GM21737 (cell line): ENCODE data around the gene INF2.
"Not testable (repeated sequence)": the region's sequence is repeated elsewhere in the genome, so short reads cannot be mapped to it uniquely, and the experiment has no call there.

Experiments used
- ATAC-seq: cut with Tn5 transposase; IDR thresholded peaks from one replicate; pipeline ENCODE4 v1.9.1; 2021; ENCODE audit warnings: mild to moderate bottlenecking, moderate library complexity; ENCODE audit not compliant: unreplicated experiment

Gene INF2

GRCh38 chr14:104747876-104748275 lies 58.5 kb downstream of the INF2 start:
- no peak for ATAC-seq

DNA sequence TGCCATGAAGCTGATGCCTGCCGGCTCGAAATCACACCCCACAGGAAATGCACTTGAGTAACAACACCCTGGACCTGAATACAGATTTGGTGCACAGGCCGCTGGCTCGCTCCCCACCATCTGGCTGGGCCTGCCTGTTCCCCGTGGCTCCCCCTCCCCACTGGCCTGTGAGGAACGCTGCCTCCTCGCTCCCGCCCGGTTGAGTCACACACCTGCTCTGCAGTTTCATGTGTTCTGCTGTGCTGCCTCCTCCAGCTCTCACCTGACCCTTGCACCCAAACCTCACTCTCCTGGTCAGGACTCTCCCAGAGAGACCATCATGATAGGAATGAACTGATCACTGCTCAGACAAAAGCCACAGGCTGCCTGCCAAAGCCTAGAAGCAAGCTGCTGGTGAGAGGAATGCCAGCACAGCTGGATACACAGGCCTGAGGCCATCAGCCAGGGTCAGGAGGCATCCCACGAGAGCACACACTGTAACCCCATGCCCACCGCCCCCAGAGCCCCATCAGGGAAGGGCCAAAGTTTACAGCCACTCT lies 59.8 kb downstream of the INF2 start:
- ATAC-seq: no peak

GRCh38 chr14:104750056-104750752 lies 60.8 kb downstream of the INF2 start:
- no peak for ATAC-seq

GRCh38 chr14:104750753-104751057 lies 61.3 kb downstream of the INF2 start:
- ATAC-seq: not testable (repeated sequence)

DNA sequence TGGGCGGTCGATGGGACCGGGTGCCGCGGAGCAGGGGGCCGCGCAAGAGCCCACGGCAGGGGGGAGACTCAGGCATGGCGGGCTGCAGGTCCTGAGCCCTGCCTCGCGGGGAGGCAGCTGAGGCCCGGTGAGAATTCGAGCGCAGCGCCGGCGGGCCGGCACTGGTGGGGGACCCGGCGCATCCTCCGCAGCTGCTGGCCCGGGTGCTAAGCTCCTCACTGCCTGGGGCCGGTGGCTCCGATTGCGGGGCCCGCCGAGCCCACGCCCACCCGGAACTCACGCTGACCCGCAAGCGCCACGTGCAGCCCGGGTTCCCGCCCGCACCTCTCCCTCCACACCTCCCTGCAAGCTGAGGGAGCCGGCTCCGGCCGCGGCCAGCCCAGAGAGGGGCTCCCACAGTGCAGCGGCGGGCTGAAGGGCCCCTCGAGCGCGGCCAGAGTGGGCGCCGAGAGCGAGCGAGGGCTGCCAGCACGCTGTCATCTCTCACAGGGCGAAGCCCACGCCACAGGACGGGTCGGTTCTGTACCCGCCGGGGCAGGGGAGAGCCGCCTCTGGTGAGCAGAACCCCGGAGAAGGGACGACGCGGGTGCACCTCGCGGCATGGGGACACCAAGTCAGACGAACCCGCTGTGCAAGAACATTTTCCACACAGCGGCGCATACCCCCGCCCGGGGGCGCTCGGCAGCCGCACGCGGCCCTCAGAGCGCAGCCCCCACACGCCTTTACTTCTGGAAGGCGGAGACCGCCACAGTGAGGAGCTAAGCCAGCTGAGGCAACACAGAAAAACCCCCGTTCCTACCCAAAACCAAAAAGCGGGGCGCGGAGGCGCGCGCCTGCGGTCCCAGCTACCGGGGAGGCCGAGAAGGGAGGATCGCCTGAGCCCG lies 62.4 kb downstream of the INF2 start:
- ATAC-seq: no peak

- ATAC-seq: no peak
These were observed 63.0 kb downstream of the INF2 start for GRCh38 chr14:104752423-104752734.

GRCh38 chr14:104752735-104753527 lies 63.5 kb downstream of the INF2 start, which contains the start of gene SIVA1:
SIVA1 (plus strand) TSS chr14:104753147; CDS start chr14:104753202, 55 bp downstream.
- peak; percentile 87 for ATAC-seq

DNA sequence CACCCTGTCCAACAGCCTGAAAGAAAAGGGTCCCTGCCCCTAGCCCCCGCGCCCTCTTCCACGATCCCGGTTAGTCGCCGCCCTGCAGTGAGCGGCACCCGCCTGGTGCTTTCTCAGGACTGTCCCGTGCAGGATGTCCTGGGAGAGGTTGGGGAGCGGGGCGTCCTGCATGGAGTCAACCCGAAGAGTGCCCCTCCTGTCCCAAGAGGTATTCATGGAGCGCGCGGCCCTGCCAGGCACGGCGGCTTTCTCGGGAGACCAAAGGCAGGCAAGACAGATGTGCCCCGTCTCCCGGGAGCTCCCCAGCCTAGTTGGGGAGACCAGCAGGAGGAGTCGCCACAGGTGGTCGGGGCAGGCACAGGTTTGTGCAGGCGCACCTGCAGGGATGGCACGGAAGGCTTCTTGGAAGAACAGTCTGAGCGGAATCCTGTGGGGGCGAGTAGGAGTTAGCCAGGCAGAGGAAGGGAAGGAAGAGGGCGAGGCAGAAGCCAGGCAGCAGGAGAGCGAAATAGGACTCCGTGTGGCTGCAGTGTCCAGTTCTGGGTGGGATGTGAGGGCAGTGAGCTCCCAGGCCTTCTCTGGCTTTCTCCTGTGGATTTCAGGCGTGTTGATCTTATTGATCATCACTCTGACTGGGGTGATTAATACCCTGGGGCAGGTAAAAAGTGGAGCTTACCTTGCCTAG lies 64.3 kb downstream of the INF2 start:
- no peak for ATAC-seq

- no peak for ATAC-seq
These were observed 64.9 kb downstream of the INF2 start for GRCh38 chr14:104754213-104754851.

DNA sequence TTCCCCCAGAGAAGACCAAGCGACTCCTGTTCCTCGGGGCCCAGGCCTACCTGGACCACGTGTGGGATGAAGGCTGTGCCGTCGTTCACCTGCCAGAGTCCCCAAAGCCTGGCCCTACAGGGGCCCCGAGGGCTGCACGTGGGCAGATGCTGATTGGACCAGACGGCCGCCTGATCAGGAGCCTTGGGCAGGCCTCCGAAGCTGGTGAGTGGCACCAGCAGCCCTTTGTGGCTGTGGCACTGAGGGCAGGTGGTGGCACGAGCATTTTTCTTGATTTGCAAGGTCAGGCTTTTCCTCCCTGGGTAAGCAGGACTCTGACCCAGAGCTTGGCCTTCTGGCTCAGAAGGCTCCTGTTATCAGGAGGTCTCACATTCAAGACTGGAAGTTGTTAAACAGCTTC lies 66.2 kb downstream of the INF2 start:
- ATAC-seq: no peak

DNA sequence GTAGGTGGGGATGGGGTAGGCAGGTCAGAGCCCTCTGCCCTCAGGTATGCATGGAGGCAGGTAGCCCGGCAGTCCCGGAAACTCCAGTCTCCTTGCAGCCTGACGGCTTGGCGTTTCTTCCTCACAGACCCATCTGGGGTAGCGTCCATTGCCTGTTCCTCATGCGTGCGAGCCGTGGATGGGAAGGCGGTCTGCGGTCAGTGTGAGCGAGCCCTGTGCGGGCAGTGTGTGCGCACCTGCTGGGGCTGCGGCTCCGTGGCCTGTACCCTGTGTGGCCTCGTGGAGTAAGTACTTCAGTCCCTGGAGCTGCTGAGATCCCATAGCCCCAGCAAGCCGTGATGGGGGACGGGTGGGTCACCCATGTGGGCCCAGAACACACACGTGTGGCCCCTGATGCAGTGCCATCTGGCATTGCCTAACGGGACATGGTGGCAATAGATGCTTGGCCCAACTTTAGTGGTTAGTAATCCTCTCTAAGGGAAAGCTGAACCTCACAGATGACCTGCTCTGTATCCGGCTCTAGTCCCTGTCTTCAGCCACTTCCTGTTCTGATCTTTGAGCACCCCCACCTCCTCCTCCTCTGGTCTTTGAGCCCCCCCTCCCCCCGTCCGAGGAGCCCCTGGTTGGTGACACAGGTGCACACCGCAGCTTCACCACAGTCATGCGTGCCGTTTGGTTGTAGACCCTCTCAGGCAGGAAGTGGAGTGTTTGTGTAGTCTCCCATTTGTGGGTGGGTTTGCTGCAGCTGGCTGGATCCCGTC lies 67.2 kb downstream of the INF2 start:
- no peak for ATAC-seq

DNA sequence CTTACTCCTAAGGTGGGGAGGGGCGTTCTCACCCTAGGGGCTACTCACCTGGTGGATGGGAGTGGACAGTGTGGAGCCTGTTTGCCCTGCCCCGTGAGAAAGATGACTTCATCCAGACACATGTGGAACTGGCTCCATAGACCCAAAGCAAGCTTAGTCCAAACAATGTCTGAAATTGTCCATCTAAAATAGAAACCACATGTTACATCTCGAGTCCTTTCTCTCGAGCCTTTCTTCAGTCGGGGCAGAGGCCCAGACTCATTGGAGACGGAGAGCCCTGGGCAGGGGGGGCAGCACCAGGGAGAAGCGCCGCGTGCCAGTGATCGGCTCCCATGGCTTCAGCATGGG lies 67.8 kb downstream of the INF2 start:
- no peak for ATAC-seq

GRCh38 chr14:104757681-104758392 lies 68.4 kb downstream of the INF2 start:
- no peak for ATAC-seq

DNA sequence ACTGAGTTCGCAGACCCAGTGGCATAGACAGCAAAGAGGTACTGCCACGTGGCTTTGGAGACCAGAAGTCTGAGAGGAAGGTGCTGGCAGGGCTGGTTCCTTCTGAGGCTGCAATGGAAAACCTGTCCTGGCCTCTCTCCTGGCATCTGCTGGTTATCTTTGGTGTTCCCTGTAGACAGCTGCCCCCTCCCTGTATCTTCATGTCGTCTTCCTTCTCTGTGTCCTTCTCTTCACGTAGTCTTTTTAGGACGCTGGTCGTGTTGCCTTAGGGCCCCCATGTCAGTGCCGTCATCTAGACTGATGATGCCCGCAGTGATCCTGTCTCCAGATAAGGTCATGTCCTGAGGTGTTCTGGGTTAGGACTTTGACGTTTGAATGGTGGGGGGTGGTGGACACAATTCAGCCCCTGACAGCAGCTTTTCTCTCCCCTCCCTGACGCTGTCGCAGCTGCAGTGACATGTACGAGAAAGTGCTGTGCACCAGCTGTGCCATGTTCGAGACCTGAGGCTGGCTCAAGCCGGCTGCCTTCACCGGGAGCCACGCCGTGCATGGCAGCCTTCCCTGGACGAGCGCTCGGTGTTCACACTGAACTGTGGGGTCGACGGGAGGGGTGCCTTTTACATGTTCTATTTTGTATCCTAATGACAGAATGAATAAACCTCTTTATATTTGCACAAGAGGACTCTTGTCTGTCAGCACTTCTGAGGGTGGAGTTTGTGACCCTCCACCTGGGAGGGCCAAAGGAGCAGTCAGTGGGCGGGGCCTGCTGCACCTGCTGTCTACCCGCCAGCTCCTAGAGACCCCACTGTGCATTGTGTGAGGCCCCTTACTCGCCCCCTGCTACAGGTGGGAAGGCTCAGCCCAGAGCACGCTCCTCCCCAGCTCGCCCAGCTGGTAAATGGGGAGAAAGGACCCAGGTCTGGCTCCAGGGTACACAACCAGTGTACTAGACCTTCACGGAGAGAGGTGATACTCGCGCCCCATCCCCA lies 69.9 kb downstream of the INF2 start:
- ATAC-seq: no peak

- ATAC-seq: no peak
These were observed 76.1 kb downstream of the INF2 start for GRCh38 chr14:104765517-104765916.

DNA sequence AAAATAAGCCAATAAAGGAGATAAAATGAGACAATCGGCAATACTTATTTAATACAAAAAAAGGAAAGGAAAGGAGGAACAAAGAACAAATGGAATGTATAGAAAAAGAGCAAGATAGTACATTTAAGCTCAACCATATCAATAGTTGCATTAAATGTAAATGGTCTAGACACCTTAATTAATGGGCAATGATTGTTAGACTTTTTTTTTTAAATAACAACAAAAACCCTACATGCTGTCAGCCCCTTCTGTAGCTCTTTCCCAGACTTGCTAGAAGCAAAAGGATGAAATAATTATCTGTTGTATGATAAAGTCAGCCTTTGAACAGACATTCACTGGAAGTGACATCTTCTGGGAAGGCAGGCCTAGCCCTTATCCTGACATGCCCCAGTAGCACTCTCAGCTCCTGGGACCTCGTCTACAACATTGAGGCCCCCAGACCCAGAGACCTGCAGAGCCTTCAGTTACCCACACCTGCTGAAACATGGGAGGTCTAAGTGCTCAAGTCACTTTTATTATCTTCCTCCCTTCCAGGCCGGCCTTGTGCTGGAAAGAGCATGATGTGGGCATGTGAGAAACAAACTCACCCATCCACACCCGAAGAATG lies 76.9 kb downstream of the INF2 start:
- no peak for ATAC-seq

- ATAC-seq: no peak
These were observed 77.6 kb downstream of the INF2 start for GRCh38 chr14:104766863-104767633.
